Measurements from ENCODE around the gene RELL1. TPM values are rescaled to one million over a fixed set of nuclear protein-coding genes. Genes with fewer than 3 reads are reported as not detected.

The RELL1 gene
- total RNA-seq, 6 experiments from 2014 or later: 20.4 to 31.3 (median 28.9) TPM

GRCh38 chr4:37710491-37710890, 24.3 kb upstream of the RELL1 start:
- Mint-ChIP-seq H3K4me3 (no peak overlapping the region), H3K27ac (no peak overlapping the region), H3K4me1 (ENCODE audit: low read depth) (no peaks in the 10 kb centered on the region), H3K27me3 (ENCODE audit: insufficient read depth) (peaks cover 15% of the 10 kb centered on the region), H3K36me3 (ENCODE audit: low read depth) (no peaks in the 10 kb centered on the region), H3K9me3 (no peaks in the 10 kb centered on the region)
- no peak for DNase-seq
- TF ChIP-seq CTCF (IDR thresholded peaks at IDR 0.05): no peak

GRCh38 chr4:37706032-37706431, 19.9 kb upstream of the RELL1 start:
- no peak overlapping the region for H3K27ac Mint-ChIP-seq
- DNase-seq: no peak
- no peak overlapping the region for H3K4me3 Mint-ChIP-seq
- H3K9me3 Mint-ChIP-seq: no peaks in the 10 kb centered on the region
- H3K4me1 Mint-ChIP-seq (ENCODE audit: low read depth): peaks cover 8% of the 10 kb centered on the region
- TF ChIP-seq CTCF (IDR thresholded peaks at IDR 0.05): no peak
- no peaks in the 10 kb centered on the region for H3K36me3 Mint-ChIP-seq (ENCODE audit: low read depth)
- peaks cover 2% of the 10 kb centered on the region for H3K27me3 Mint-ChIP-seq (ENCODE audit: insufficient read depth)

- Mint-ChIP-seq H3K27me3 (ENCODE audit: insufficient read depth) (peaks cover 2% of the 10 kb centered on the region), H3K4me1 (ENCODE audit: low read depth) (peaks cover 8% of the 10 kb centered on the region), H3K36me3 (ENCODE audit: low read depth) (no peaks in the 10 kb centered on the region), H3K27ac (no peak overlapping the region), H3K9me3 (no peaks in the 10 kb centered on the region), H3K4me3 (no peak overlapping the region)
- TF ChIP-seq CTCF (IDR thresholded peaks at IDR 0.05): no peak
- DNase-seq: no peak
Observed at GRCh38 chr4:37705571-37705970, 19.4 kb upstream of the RELL1 start.

- no peak overlapping the region for H3K27ac Mint-ChIP-seq
- H3K36me3 Mint-ChIP-seq (ENCODE audit: low read depth): no peaks in the 10 kb centered on the region
- peaks cover 20% of the 10 kb centered on the region for H3K4me1 Mint-ChIP-seq (ENCODE audit: low read depth)
- no peaks in the 10 kb centered on the region for H3K9me3 Mint-ChIP-seq
- no peak overlapping the region for H3K4me3 Mint-ChIP-seq
- DNase-seq: no peak
- TF ChIP-seq CTCF (IDR thresholded peaks at IDR 0.05): no peak
- H3K27me3 Mint-ChIP-seq (ENCODE audit: insufficient read depth): no peaks in the 10 kb centered on the region
Observed at GRCh38 chr4:37699868-37700481, 13.8 kb upstream of the RELL1 start.

GRCh38 chr4:37697566-37697965, 11.4 kb upstream of the RELL1 start:
- no peak overlapping the region for H3K4me3 Mint-ChIP-seq
- H3K27me3 Mint-ChIP-seq (ENCODE audit: insufficient read depth): peaks cover 1% of the 10 kb centered on the region; the same call in 1 of the 2 replicates
- H3K27ac Mint-ChIP-seq: no peak overlapping the region
- TF ChIP-seq CTCF (IDR thresholded peaks at IDR 0.05): no peak
- H3K4me1 Mint-ChIP-seq (ENCODE audit: low read depth): peaks cover 34% of the 10 kb centered on the region
- H3K9me3 Mint-ChIP-seq: no peaks in the 10 kb centered on the region
- H3K36me3 Mint-ChIP-seq (ENCODE audit: low read depth): peaks cover 3% of the 10 kb centered on the region; the same call in 1 of the 2 replicates
- DNase-seq: no peak

Measured in HFFc6 (cell line).